Brain microvascular endothelial cell (primary cell): ENCODE measurements around the gene CTNNA3.
"Not testable (repeated sequence)": the region's sequence is repeated elsewhere in the genome, so short reads cannot be mapped to it uniquely, and the experiment has no call there.

Experiments
- DNase-seq: peaks from one replicate; pipeline ENCODE4 v3.0.0-alpha.2; 2020
- H3K27ac ChIP-seq: fragments of 250-450 bp; sonication (Bioruptor Pico); 2 replicates; pipeline ENCODE4 v1.5.1; 2020; ENCODE audit warnings: mild to moderate bottlenecking, moderate library complexity
- H3K27me3 ChIP-seq: fragments of 250-450 bp; sonication (Bioruptor Pico); replicated peaks from 2 replicates; pipeline ENCODE4 v1.5.1; 2020; ENCODE audit warnings: mild to moderate bottlenecking
- H3K36me3 ChIP-seq: fragments of 250-450 bp; sonication (Bioruptor Pico); replicated peaks from 2 replicates; pipeline ENCODE4 v1.5.1; 2020; ENCODE audit warnings: mild to moderate bottlenecking
- H3K4me3 ChIP-seq: 2 replicates; pipeline ENCODE4 v1.5.1; 2011; ENCODE audit warnings: low read depth, mild to moderate bottlenecking, control low read depth, low read length, moderate library complexity
- in situ Hi-C: cut with HindIII; loops from 2 replicates; pipeline ENCODE4 v1.10.0; 2017; ENCODE audit warnings: low sequenced_read_pairs, low pct_ligation_motif_present
- TF ChIP-seq, protein P1 (sequence below): IDR thresholded peaks from 2 replicates; pipeline ENCODE4 v1.5.1; 2011; ENCODE audit warnings: low read depth, mild to moderate bottlenecking, moderate library complexity, low read length, control low read depth, inconsistent platforms; ENCODE audit errors: missing control alignments

The CTNNA3 gene

DNA sequence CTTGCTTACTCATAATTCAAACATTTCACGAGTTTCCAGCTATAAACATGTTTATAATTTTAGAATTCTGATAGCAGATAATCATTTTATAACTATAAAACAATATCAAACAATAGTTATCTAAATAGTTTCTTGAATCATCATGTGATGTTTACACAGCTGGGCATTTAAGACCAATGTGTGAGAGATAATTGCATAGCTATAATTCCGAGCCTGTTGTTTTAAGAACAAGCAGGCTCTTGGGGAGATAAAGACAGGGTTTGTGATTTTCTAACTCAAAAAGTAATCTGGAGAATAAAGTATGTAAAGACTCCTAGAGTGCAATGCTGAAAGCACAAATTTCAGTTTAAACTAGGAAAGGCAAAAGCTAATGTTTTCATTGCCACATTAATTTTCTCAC lies 439.0 kb downstream of the CTNNA3 start:
- H3K4me3 ChIP-seq, result no peak overlapping the region
- TF ChIP-seq, protein P1, sequence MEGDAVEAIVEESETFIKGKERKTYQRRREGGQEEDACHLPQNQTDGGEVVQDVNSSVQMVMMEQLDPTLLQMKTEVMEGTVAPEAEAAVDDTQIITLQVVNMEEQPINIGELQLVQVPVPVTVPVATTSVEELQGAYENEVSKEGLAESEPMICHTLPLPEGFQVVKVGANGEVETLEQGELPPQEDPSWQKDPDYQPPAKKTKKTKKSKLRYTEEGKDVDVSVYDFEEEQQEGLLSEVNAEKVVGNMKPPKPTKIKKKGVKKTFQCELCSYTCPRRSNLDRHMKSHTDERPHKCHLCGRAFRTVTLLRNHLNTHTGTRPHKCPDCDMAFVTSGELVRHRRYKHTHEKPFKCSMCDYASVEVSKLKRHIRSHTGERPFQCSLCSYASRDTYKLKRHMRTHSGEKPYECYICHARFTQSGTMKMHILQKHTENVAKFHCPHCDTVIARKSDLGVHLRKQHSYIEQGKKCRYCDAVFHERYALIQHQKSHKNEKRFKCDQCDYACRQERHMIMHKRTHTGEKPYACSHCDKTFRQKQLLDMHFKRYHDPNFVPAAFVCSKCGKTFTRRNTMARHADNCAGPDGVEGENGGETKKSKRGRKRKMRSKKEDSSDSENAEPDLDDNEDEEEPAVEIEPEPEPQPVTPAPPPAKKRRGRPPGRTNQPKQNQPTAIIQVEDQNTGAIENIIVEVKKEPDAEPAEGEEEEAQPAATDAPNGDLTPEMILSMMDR, result no peak
- H3K36me3 ChIP-seq, result no peaks in the 10 kb centered on the region
- no peak overlapping the region for H3K27ac ChIP-seq
- peak; percentile 35 for DNase-seq
- no peaks in the 10 kb centered on the region for H3K27me3 ChIP-seq
- in situ Hi-C loops, result no loop called here

DNA sequence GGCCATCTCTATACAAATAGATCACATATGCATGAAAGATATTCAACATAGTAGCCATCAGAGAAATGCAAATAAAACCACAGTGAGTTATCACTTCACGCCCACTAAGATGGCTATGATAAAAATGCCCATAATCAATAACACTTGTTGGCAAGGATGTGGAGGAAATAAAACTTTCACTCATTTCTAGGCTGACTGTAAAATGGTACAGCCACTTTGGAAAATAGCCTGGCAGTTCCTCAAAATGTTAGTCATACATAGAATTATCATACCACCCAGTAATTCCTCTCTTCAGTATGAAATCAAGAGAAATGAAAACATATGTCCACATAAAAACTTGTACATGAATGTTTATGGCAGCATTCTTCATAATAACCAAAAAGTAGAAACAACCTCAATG lies 445.3 kb downstream of the CTNNA3 start:
- no peak for DNase-seq
- H3K27me3 ChIP-seq, result no peaks in the 10 kb centered on the region
- no peaks in the 10 kb centered on the region for H3K36me3 ChIP-seq
- in situ Hi-C loops, result no loop called here
- no peak overlapping the region for H3K27ac ChIP-seq
- TF ChIP-seq, protein P1, result no peak
- H3K4me3 ChIP-seq, result no peak overlapping the region

DNA sequence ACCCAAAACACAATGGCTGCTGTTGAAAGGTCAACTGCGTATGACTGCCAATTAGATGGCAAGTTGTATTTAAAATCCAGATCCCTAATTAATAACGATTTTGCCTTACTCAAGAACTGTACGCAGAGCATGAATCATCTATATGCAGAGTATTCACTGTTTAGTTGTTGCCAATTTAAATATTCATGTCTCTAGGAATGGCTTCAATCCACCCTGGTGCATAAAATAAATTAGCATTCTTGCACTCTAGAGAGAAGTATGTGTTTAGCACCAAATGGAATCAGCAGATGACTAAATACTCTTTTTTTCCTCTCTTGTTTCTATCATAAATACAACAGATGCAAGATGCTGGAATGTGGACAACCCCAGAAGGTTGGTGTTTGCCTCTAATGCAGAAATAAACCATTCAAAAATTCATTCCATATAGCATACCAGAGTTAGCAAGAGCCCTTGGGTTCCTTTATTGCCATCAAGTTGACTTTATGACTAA lies 449.9 kb downstream of the CTNNA3 start:
- TF ChIP-seq, protein P1, result no peak
- H3K27ac ChIP-seq, result no peak overlapping the region
- in situ Hi-C loops, result no loop called here

DNA sequence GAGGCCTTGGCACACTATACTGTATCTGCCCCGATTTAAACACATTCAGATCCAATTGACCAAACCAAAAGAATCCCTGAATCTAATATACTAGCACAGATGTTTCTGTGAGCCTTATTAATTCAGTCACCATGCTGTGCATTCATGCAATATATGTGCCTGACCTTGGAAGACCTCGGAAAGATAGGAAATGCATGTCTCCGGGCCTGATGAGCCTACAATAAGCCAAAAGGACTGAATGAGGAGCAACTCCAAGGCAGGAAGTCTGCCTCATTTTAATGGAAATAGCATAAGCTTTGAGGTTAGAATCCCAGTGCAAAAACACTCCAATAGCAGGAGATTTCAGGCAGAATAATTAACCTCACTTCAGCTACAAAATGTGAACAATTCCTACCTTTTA lies 453.5 kb downstream of the CTNNA3 start:
- no peak overlapping the region for H3K27ac ChIP-seq
- no peak for DNase-seq
- in situ Hi-C loops, result no loop called here
- H3K4me3 ChIP-seq, result no peak overlapping the region
- H3K36me3 ChIP-seq, result no peaks in the 10 kb centered on the region
- TF ChIP-seq, protein P1, result no peak
- no peaks in the 10 kb centered on the region for H3K27me3 ChIP-seq

More for the DNA sequence above, 449.9 kb downstream of the CTNNA3 start:
- Histone ChIP-seq H3K27me3 (no peaks in the 10 kb centered on the region), H3K4me3 (no peak overlapping the region), H3K36me3 (no peaks in the 10 kb centered on the region)
- DNase-seq, result no peak

DNA sequence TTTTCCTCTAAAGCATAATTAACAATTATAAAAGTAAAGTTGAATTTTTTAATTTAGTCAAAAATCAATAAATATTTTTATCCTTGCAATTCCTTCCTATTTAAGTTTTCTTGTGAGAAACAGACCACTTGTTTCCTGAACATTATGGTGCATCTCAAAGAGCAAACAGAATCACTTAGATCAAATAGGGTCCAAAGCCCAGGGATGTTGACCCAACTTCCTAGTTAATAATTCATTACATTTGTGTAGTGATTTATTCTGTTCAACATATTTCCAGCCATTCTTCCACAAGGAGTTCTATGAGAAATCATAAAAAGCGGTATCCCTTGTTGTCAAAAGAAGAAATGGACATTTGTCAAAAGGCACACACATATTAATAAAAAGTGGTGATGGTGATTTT lies 454.5 kb downstream of the CTNNA3 start:
- Histone ChIP-seq H3K27me3 (no peaks in the 10 kb centered on the region), H3K36me3 (no peaks in the 10 kb centered on the region), H3K27ac (no peak overlapping the region), H3K4me3 (no peak overlapping the region)
- DNase-seq, result no peak
- in situ Hi-C loops, result no loop called here
- TF ChIP-seq, protein P1, result no peak

DNA sequence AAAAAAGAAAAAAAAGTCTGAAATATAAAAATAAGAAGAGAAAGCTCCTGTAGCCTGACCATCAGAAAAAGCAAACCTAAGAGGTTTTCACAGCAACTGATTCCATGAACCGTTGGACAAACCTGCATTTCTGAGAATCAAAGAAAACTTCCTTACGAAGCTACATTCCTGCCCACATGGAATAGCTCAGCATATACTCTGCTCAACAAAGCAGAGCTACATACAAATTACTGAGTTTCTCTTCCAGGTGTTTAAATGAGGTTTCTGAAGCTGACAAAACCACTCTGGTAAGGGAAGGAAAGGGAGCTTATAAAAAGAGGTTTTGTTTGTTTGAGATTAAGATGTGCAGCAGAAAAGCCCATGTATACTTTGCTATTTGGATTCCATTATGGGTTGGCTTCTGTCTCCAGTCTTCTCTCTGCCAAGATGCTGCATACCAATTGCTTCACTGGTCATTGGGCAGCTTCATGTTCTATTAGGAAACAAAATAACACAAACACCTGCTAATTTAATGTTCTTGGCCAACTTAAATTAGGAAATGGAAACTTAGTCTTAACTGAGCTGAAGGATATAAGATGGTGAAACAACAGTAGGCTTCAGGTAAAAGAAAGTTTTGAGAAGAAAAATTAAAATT lies 456.0 kb downstream of the CTNNA3 start:
- TF ChIP-seq, protein P1, result no peak
- in situ Hi-C loops, result no loop called here
- no peaks in the 10 kb centered on the region for H3K27me3 ChIP-seq
- no peaks in the 10 kb centered on the region for H3K36me3 ChIP-seq
- H3K4me3 ChIP-seq, result no peak overlapping the region
- H3K27ac ChIP-seq, result no peak overlapping the region
- DNase-seq, result no peak

DNA sequence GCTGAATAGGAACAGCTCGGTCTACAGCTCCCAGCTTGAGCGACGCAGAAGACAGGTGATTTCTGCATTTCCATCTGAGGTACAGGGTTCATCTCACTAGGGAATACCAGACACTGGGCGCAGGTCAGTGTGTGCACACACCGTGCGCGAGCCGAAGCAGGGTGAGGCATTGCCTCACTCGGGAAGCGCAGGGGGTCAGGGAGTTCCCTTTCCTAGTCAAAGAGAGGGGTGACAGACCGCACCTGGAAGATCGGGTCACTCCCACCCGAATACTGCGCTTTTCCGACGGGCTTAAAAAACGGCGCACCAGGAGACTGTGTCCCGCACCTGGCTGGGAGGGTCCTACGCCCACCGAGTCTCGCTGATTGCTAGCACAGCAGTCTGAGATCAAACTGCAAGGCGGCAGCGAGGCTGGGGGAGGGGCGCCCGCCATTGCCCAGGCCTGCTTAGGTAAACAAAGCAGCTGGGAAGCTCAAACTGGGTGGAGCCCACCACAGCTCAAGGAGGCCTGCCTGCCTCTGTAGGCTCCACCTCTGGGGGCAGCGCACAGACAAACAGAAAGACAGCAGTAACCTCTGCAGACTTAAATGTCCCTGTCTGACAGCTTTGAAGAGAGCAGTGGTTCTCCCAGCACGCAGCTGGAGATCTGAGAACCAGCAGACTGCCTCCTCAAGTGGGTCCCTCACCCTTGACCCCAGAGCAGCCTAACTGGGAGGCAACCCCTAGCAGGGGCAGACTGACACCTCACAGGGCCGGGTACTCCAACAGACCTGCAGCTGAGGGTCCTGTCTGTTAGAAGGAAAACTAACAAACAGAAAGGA lies 465.1 kb downstream of the CTNNA3 start:
- H3K4me3 ChIP-seq, result peak overlapping the region; percentile 31
- H3K27ac ChIP-seq, H3K36me3 ChIP-seq, H3K27me3 ChIP-seq, DNase-seq, in situ Hi-C loops: not testable (repeated sequence)
